Measurements from ENCODE around the gene SLC6A18.

SLC6A18 gene

DNA sequence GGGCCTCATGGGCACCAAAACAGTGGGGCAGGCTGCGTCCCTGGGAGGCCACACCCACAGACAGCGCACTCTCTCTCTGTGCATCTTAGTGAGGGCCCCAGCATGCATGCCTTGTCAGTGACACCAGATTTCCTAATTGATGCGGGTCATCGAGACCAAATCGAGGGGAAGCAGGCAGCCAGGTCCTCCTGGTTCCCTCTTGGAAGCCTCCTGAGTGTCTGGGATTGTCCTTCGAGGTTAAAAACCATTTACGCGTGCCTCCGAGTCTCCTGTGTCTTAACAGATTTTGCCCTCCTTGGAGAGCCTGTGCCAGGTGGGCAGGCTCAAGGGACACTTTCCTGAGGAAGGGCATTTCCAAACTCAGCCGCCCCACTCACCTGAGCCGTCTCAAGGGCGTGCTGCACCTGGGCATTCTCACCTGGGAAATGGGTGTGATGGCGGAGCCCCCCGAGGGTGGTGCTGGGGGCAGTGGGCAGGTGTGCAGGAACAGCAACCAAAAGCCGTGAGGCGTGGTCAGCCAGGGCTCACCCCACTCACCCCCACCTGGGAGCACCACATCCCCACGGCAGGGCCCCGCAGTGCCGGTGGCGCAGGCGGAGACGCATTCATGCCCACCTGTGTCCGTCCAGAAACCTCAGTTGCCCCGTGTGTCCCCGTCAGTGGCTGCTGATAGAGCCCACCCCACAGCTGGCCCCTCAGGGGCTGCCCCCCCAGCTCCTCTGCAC lies 21.1 kb upstream of the SLC6A18 start:
- no peak for DNase-seq

DNA sequence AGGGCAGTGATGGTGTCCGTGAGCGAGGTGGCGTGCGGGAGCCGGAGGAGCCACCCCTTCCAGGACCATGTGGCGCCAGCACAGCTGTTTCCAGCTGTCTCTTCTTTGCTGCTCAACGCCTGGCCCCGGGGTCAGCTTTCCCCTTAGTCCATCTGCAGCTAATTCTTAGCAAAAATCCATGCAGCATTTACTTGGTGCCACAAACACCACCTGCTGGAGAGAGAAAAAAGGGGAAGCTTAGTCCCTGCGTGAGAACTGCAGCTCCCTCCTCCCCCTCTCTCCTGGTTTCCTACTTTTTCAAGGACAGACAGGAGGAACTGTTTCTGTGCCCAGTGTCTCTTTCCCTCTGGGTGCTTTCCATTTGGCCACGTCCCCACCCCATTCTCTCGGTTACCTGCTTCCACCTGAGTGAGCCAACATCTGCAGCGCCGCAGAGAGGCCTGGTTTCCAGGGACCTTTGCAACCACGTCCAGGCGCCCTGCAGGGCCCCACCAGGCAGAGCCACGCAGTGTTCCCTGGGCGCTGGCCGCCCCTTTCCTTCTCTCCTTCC lies 20.4 kb upstream of the SLC6A18 start:
- no peak for DNase-seq

DNA sequence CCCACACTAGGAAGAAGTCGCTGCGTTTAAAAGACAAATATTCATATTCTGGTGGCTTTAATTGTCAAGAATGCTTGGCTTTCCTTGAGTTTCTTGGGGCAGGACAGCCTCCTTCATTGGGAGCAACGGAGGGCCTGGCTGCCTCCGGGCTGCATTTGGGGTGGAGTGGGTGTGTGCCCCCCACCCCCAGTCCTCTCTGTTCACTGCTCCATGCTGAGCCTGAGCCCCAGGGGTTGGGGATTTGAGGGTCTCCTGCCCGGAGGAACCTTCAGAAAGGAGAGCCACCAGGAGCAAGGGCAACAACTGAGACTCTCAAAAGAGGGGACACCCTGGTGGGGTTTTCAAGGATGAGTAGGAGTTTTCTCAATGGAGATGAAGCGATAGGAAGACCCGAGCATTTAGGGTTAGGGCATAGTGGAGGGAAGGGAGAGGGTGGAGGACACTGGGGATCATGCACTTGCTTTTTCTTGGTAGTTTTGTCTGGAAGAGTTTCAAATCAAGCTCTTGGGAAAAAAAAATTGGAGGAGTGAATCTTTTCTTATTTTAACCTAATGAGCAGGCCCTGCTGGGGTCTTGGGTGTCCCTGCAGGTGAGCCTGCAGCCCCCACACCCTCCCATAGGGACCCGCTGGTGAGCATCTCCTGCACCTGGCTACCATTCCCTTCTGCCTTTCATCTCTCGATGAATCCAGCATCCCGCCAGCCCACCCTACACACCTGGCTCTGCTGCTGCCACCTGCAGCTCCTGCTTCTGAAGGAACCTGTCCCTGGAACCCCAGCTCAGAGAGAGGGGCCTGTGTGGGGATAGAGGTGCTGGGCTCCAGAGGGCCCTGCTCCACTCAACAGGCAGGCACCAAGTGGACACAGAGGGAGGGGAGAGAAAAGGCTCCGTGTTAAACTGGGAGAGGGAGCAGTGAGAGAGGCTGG lies 19.7 kb upstream of the SLC6A18 start:
- DNase-seq = no peak

DNA sequence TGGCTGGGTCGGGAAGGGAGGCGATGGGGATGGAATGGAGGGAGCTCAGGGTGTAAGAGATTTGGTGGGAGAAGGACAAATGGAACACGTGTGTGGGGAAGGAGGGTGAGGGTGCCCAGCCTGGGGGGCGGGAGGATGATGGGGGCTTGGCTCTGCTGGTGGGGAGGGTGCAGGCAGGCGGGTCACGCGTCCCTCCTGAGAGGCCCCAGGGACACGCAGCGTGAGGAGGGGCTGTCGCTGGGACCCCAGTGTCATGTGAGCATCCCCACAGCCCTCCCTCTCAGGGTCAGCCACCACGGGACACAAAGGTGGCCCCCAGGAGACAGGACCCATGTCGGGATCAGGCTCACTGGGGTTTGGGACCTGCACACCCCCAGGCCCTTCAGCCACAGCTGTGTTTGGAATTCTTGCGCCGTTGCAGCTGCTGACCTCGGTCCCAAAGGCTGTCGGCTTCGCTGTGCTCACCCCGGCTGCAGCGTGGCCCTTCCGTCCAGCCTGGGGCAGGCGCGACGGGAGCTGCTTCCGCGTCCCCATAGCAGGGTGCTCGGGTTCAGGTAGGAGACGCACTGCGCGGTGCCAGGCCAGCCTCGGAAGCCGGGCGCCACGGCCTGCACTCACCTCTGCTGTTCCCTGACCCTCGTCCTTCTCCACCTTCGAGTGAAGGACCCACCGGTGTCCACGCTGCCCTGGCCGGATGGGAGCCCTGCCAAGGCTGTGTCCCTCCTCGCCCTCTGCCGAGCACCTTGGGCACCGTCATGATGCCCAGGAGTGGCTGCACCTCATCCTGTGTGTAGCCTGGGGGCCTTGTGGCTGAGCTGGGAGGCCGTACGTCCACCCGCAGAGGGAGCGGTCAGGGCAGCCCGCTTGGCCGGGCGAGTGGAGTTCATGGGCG lies 18.4 kb upstream of the SLC6A18 start:
- DNase-seq = no peak

DNA sequence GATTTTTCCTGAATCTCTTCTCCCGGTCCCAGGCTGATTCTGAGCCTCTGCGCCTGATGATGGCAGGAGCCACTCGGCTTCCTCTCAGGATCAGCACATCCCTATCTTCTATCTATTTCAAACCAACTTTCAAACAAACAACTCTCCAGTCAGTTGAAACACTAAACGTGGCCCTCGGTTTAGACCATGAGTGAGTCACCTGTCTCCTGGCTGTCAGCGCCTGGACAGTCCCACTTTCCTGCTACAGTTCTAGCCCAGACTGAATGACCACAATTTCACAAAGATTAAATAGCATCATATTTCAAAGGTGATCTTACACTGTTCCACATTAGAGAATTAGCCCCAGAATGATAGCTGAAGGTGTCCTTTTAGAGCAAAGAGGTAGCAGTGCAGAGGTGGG lies 17.6 kb upstream of the SLC6A18 start:
- DNase-seq = no peak

DNA sequence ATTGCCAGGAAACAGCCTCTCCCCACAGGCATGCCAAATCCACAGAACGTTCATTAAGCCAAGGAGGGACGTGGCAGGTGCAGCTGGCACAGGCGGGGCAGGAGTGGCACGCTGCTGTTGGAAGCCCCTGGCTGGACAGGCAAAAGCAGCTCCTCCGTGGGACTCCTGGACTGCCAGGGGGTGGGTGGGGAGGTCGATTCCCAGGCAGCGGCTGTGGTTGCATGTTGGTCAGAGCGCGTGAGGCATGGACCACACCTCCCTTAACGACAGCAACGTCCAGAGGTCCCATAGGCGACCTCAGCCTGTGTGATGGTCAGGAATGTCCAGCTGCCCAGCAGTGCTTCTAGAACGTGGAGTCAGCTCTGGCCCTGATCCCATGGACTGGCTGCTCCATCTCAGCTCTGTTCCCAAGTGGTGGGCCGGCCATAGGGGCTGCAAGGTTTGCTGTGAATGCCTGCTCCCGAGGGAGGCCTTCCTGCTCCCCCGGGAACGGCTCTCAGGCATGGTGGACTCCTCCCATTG lies 16.9 kb upstream of the SLC6A18 start:
- no peak for DNase-seq

DNA sequence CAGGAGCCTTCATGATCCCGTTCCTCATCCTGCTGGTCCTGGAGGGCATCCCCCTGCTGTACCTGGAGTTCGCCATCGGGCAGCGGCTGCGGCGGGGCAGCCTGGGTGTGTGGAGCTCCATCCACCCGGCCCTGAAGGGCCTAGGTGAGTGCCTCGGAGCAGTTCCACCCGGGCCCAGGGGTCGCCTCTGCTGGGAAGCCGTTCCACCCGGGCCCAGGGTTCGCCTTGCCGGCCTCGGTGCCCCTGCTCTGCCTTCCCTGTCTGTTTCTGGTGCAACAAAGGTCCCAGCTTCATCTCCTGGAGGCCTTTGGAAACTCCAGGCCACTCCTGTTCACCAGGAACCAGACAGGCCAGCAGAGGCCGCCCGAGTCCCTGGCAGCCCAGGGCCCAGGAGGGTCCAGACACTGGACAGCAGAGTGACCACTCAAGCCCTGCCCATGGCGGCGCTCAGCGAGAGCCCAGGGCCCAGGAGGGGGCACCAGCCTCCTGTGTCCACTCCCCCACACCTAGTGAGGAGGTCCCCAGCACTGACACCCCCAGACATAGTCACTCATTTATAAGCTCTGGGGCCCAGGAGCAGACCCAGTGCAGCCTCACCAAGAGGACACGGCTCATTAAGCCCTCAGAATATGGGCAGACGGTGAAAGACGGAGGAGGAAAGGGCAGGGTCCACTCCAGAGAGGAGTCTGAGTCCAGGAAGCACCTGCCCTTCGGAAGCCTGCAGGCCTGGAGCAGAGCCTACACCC lies 16.3 kb upstream of the SLC6A18 start:
- DNase-seq = no peak

DNA sequence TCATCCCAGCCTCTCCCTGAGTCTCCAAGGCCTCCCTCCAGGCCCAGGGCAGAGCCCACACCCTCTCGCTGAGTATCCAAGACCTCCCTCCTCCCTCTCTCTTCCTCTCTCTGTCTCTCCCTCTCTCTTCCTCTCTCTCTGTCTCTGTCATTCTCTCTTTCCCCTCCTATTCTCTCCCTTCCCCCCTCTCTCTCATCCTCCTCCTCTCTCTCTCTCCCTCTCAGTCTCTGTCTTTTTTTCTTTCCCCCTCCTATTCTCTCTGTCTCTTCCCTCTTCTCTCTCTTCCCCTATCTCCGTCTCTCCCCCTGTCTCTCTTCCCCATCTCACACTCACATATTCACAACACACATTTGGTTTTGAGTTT lies 15.7 kb upstream of the SLC6A18 start:
- DNase-seq = no peak

DNA sequence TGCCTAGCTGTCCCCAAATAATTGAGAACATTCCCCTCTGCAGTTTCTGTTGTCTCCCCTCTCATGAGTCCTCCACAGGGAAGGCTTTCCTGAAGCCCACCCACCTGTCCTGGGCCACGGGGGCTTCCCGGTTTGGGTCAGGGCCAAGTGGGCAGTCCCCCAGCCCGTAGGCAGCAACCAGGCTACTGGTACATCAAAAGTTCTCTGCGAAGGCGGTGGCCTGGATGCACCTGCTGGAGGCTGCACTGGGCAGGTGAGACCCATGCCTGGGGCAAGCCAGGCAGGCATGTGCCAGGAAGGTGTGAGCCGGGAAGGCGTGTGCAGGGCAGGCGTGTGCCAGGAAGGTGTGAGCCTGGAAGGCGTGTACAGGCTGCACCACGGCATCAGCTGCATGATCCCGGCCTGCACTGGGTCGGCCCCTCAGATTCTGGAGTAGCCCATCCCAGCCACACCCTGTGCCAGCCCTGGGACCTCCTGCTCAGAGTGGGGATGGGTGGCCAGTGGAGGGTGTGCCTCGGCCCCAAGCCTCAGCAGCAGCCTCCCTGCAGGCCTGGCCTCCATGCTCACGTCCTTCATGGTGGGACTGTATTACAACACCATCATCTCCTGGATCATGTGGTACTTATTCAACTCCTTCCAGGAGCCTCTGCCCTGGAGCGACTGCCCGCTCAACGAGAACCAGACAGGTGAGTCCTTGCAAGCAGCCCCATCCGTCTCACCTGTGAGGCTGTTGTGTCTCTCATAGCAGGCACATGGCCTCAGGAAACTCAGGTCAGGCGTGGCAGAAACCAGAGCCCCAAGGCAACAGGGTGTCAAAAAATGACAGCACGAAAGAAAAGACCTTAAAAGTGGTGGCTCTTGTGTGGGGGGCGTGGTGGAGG lies 15.0 kb upstream of the SLC6A18 start:
- no peak for DNase-seq

DNA sequence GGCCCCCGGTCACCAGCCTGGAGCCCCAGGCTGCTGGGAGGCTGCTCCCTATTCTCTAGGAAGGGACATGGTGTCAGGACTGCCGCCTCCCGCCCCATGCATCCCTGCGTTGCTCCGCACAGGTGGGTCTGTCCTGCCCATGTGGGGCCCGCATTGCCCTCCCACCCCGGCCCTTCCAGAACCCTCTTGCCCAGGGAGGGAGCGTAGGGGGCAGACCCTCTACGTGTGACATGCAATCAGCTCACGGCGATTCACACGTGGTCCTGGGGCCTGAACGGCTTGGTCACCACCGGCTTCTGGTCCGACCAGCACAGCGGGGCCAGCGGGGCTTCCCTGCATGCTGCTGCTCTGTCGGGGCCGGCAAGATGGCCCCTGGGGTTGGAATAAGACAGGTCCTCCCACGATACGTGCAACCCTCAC lies 14.3 kb upstream of the SLC6A18 start:
- DNase-seq = no peak

DNA sequence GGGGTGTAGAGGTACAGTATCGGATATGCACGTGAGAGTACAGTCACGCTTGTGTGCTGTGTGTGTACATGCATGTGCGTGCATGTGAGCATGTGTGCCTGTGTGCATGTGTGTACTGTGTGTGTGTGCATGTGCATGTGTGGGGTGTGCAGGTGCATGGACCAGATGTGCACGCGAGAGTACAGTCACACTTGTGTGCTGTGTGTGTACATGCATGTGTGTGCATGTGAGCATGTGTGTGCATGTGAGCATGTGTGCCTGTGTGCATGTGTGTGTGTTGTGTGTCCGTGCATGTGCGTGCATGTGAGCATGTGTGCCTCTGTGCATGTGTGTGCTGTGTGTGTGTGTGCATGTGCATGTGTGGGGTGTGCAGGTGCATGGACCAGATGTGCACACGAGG lies 13.5 kb upstream of the SLC6A18 start:
- DNase-seq = no peak

DNA sequence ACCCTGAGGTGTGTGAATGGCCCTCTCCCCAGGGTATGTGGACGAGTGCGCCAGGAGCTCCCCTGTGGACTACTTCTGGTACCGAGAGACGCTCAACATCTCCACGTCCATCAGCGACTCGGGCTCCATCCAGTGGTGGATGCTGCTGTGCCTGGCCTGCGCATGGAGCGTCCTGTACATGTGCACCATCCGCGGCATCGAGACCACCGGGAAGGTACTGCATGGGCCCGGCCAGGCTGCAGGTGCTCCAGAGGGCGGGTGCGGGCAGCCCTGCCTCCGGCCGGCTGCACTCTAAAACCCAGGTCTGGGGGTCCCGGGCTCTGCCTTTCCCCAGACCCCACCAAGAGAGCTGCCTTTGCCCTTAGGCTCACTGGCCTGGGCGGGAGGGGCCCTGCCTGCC lies 12.9 kb upstream of the SLC6A18 start:
- DNase-seq = no peak

DNA sequence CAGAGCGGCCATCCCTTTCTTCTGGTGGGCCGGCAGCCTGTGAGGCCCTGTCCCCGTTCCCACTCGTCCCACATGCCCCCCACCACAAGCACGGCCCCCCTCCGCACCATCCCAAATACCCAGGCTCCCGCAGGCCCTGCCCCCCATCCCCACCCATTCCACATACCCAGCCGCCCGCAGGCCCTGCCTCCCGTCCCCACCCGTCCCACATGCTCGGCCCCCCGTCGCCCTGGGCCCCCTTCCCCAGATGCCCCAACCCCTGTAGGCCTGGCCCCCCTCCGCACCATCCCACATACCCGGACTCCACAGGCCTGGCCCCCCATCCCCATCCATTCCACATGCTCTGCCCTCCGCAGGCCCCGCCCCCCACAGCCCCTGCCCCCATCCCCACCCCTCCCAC lies 12.3 kb upstream of the SLC6A18 start:
- DNase-seq = no peak

DNA sequence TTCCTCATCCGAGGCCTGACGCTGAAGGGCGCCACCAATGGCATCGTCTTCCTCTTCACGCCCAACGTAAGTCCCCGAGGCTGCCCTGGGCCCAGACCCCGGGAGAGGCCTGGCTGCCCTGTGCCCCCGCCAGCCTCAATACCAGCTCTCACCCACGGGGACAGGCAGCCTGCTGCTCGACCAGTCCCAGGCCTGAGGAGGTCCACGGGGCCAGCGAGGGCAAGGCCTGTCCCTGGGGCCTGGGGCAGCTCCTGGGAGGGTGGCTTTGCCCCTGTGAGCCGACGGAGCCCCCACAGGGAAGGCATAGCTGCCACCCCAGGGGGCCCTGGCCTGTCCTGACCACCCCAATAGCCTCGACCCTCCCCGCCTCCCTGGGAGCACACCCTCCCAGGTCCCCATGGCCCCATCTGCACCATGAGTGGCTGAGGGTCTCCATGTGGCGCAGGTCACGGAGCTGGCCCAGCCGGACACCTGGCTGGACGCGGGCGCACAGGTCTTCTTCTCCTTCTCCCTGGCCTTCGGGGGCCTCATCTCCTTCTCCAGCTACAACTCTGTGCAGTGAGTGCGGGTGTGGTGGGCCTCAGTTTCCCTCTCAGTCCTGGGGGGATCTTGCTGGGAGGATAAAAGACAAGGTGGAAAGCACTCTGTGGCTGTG lies 11.5 kb upstream of the SLC6A18 start:
- no peak for DNase-seq

DNA sequence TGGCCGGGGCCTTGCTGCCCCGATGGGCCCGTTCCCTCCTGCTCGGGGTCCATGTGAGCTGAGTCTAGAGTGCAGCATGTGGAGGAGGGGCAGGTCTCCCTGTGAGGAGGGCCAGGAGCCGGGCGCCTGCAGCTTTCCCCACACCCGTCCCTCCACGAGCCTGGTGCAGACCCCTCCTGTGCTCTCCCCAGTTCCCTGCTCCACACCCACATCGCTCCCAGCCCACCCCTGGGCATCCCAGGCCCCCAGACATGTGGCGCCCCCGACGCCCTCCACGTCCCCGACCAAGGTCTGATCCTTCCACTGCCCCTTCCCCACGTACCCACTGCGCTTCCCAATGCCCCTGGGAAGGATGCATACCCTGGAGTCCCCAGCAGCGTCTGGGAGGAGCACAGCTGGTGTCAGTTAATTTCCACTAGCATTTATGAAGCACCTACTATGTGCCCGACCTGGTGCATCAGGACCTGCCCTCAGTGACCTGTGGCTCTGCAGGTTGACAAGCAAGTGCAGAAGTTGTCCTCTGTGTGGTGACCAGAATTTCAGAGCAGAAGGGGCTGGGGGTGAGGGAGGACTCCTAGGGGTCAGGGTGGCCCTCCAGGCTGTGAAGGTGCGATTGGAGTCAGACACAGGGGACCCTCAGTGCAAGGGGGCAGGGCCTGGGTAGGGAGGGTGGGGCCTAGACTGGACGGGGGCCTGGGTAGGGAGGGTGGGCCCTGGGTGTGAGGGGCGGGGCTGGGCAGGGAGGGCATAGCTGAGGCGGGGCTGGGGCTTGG lies 10.8 kb upstream of the SLC6A18 start:
- DNase-seq = no peak

DNA sequence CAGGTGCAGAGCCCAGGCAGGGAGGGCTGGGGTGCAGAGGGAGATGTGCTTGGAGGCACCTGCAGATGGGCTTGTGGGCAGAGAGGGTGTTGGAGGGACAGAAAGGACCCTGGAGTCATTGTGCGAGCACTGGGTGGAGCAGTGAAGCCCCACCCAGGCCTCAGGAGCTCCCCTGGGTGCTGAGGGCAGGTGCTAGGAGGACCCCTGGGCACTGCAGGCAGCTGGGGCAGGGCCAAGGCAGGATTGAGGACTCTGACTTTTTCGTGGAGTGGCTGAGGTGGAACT lies 10.3 kb upstream of the SLC6A18 start:
- DNase-seq = no peak

DNA sequence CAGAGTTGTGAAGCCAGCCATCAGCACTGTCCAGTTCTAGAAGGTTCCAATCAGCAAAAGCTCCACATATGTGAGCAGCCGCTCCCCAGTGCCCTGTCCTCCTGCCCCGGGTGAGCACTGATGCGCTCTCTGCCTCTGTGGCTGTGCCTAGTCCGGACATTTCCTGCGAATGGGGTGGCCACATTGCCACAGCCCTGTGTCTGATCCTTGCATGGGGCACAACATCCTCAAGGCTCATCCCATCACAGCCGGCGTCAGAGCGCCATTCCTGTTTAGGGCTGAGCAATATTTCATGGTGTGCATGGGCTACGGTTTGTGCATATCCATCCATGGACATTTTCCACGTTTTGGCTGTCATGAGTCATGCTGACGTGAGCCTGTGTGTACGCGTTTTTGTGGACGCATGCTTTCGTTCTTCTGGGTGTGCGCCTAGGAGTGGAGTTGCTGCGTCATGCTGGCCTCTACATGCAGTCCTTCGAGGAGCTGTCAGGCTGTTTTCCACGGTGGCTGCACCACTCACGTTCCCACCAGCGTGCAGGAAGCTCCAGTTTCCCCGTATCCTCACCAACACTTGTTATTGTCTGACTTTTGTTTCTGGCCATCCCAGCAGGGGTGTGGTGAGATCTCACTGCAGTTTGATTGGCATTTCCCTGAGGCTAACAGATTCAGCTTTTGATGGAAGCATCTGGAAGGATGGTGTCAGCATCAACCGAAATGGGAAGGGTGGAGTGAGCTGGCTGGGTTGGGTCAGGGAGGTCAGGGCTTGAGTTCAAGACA lies 9.7 kb upstream of the SLC6A18 start:
- no peak for DNase-seq

DNA sequence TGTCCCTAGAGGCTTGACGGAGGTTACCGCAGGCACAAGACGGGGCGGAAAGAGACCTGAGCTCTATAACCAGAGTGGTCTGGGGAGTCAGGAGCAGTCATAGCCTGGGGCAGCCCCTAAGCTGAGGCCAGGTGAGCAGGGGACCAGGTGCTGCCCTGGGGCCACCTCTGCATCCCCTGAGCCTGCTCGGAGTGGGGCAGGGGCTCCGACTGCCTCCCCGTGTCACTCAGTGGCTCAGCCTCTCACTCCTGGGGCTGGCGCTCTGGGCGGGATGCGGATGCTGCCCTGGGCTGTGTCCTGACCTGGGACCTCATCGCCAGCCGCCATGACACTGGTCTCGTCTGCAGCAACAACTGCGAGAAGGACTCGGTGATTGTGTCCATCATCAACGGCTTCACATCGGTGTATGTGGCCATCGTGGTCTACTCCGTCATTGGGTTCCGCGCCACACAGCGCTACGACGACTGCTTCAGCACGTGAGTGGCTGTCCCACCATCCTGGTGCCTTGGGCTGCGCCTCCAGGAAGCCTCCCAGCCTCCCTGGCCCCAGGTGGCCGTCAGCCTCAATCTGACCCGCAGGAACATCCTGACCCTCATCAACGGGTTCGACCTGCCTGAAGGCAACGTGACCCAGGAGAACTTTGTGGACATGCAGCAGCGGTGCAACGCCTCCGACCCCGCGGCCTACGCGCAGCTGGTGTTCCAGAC lies 8.8 kb upstream of the SLC6A18 start:
- no peak for DNase-seq
